ENCODE measurements around the gene CAPZA2.
"Not testable (repeated sequence)": the region's sequence is repeated elsewhere in the genome, so short reads cannot be mapped to it uniquely, and the experiment has no call there.

The CAPZA2 gene

DNA sequence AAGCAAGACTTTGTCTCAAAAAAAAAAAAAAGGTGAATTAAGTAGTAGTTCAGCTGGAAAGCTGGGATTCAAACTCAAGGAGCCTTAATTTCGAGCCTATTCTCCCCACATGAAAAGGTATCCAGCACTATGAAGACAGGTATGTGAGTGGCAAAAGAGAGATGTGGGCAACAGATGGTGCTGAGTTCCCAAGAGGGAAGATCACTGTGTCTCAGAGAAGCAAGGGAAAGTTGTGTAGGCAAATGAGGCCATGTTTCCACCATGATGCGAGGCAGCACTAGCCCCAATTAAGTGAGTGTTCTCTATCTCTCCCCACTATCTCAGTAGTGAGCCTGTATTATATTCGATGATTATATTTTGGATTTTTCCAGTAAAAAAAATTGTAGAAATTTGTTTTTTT is 71.1 kb downstream of the CAPZA2 start:
- no peak overlapping the region for H3K9ac ChIP-seq
- H3K27me3 ChIP-seq (ENCODE audit: insufficient read depth, low read depth) = no peaks in the 10 kb centered on the region
- no peaks in the 10 kb centered on the region for H3K4me1 ChIP-seq (ENCODE audit: low read depth, poor library complexity, severe bottlenecking)
- H4K20me1 ChIP-seq (ENCODE audit: insufficient read depth) = no peaks in the 10 kb centered on the region
- no peak overlapping the region for H3K27ac ChIP-seq
- no peak overlapping the region for H3K4me2 ChIP-seq
- H3K79me2 ChIP-seq (ENCODE audit: insufficient read depth, low read depth) = no peaks in the 10 kb centered on the region
- H3K36me3 ChIP-seq (ENCODE audit: insufficient read depth) = no peaks in the 10 kb centered on the region
- no peak overlapping the region for H2AFZ ChIP-seq (ENCODE audit: low read depth)
- TF ChIP-seq, protein P1, sequence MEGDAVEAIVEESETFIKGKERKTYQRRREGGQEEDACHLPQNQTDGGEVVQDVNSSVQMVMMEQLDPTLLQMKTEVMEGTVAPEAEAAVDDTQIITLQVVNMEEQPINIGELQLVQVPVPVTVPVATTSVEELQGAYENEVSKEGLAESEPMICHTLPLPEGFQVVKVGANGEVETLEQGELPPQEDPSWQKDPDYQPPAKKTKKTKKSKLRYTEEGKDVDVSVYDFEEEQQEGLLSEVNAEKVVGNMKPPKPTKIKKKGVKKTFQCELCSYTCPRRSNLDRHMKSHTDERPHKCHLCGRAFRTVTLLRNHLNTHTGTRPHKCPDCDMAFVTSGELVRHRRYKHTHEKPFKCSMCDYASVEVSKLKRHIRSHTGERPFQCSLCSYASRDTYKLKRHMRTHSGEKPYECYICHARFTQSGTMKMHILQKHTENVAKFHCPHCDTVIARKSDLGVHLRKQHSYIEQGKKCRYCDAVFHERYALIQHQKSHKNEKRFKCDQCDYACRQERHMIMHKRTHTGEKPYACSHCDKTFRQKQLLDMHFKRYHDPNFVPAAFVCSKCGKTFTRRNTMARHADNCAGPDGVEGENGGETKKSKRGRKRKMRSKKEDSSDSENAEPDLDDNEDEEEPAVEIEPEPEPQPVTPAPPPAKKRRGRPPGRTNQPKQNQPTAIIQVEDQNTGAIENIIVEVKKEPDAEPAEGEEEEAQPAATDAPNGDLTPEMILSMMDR (conservative IDR thresholded peaks at IDR 0.05; ENCODE audit: low read depth, low read length) = no peak
- H3K4me3 ChIP-seq (IDR thresholded peaks at IDR 0.05; ENCODE audit: insufficient read depth, low read depth, low read length) = no peak overlapping the region

DNA sequence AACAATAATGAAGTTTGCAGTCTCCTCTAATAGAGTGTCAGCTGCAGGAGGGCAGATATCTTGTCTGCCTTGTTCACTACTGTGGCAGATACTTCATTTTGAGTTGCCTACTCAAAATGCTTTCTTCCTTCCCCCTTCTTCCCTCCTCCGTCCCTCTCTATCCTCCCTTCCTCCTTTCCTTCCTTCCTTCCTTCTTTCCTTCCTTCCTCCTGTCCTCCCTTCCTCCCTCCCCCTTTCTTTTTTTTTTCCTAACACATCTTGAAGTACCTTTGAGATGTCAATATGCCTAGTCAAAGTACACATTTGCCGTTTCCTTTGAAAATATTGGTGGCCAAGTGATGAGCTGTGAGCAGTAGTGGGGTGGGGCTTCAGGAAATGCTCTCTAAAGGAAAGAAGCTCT is 72.2 kb downstream of the CAPZA2 start:
- Histone ChIP-seq H3K4me1 (ENCODE audit: low read depth, poor library complexity, severe bottlenecking) (no peaks in the 10 kb centered on the region), H4K20me1 (ENCODE audit: insufficient read depth) (no peaks in the 10 kb centered on the region), H3K9ac (no peak overlapping the region), H2AFZ (ENCODE audit: low read depth) (no peak overlapping the region), H3K27ac (no peak overlapping the region), H3K27me3 (ENCODE audit: insufficient read depth, low read depth) (no peaks in the 10 kb centered on the region), H3K79me2 (ENCODE audit: insufficient read depth, low read depth) (no peaks in the 10 kb centered on the region), H3K36me3 (ENCODE audit: insufficient read depth) (no peaks in the 10 kb centered on the region), H3K4me3 (IDR thresholded peaks at IDR 0.05; ENCODE audit: insufficient read depth, low read depth, low read length) (no peak overlapping the region), H3K4me2 (no peak overlapping the region)
- TF ChIP-seq, protein P1 (conservative IDR thresholded peaks at IDR 0.05; ENCODE audit: low read depth, low read length) = no peak

- H3K9ac ChIP-seq; H3K36me3 ChIP-seq (ENCODE audit: insufficient read depth); H3K27me3 ChIP-seq (ENCODE audit: insufficient read depth, low read depth); H2AFZ ChIP-seq (ENCODE audit: low read depth); H4K20me1 ChIP-seq (ENCODE audit: insufficient read depth); H3K4me3 ChIP-seq (IDR thresholded peaks at IDR 0.05; ENCODE audit: insufficient read depth, low read depth, low read length); H3K27ac ChIP-seq; H3K4me2 ChIP-seq; H3K4me1 ChIP-seq (ENCODE audit: low read depth, poor library complexity, severe bottlenecking); H3K79me2 ChIP-seq (ENCODE audit: insufficient read depth, low read depth): not testable (repeated sequence)
These were observed 74.5 kb downstream of the CAPZA2 start for GRCh38 chr7:116936844-116937243.

DNA sequence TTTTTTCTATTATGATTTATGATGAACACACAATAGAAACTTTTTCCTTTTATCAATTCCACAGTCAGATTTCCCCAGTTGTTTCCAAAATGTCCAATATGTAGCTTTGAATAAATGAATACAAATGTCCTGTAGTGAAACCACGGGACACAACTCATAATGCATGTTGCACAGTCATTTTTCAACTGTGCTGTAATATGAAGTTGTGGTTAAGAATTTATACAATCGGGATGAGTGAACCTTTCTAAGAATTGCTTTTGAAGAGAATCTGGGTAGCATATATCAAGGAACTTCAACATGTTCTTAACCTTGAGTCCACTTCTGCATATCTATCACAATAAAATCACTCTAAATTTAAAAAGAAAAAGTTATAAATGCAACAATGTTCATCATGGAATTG is 76.3 kb downstream of the CAPZA2 start:
- Histone ChIP-seq H3K79me2 (ENCODE audit: insufficient read depth, low read depth) (no peaks in the 10 kb centered on the region), H3K36me3 (ENCODE audit: insufficient read depth) (no peaks in the 10 kb centered on the region), H3K4me3 (IDR thresholded peaks at IDR 0.05; ENCODE audit: insufficient read depth, low read depth, low read length) (no peak overlapping the region), H2AFZ (ENCODE audit: low read depth) (no peak overlapping the region), H3K27ac (no peak overlapping the region), H3K4me2 (no peak overlapping the region), H4K20me1 (ENCODE audit: insufficient read depth) (no peaks in the 10 kb centered on the region), H3K9ac (no peak overlapping the region), H3K27me3 (ENCODE audit: insufficient read depth, low read depth) (no peaks in the 10 kb centered on the region), H3K4me1 (ENCODE audit: low read depth, poor library complexity, severe bottlenecking) (no peaks in the 10 kb centered on the region)
- TF ChIP-seq, protein P1 (conservative IDR thresholded peaks at IDR 0.05; ENCODE audit: low read depth, low read length) = no peak

DNA sequence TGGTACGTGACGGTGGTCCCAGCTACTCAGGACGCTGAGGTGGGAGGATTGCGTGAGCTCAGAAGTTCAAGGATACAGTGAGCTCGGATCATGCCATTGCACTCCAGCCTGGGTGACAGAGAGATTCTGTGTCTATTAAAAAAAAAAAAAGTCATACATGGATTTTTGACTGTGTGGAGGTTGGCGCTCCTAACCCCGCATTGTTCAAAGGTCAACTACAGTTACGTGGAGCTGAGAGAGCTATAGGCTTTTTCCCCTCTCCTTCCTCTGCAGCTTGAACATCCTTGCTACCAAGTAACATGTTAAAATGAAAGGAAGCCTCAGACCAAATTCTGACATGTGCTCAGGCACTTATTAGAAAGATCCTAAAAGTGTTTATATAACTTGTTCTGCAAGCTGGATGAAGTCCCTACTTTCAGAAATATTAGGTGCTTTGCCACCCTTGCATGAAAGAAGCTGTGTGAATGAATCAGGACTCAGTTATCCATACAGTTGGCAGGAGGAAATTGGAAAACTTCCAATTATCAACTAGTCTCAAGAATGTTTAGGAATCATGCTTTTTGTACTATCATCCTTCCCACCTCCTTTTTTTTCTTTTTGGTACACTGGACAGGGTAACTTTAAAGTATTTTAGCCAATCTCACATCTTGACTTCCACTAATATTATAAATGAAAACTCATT is 78.4 kb downstream of the CAPZA2 start:
- no peak overlapping the region for H3K9ac ChIP-seq
- H3K79me2 ChIP-seq (ENCODE audit: insufficient read depth, low read depth) = no peaks in the 10 kb centered on the region
- H3K4me2 ChIP-seq = no peak overlapping the region
- H4K20me1 ChIP-seq (ENCODE audit: insufficient read depth) = no peaks in the 10 kb centered on the region
- H3K36me3 ChIP-seq (ENCODE audit: insufficient read depth) = no peaks in the 10 kb centered on the region
- H2AFZ ChIP-seq (ENCODE audit: low read depth) = no peak overlapping the region
- H3K4me3 ChIP-seq (IDR thresholded peaks at IDR 0.05; ENCODE audit: insufficient read depth, low read depth, low read length) = no peak overlapping the region
- no peaks in the 10 kb centered on the region for H3K27me3 ChIP-seq (ENCODE audit: insufficient read depth, low read depth)
- TF ChIP-seq, protein P1 (conservative IDR thresholded peaks at IDR 0.05; ENCODE audit: low read depth, low read length) = no peak
- no peak overlapping the region for H3K27ac ChIP-seq
- H3K4me1 ChIP-seq (ENCODE audit: low read depth, poor library complexity, severe bottlenecking) = no peaks in the 10 kb centered on the region
